ENCODE measurements around the gene C1orf116.

C1orf116 gene

GRCh38 chr1:207071426-207071825, 38.9 kb upstream of the C1orf116 start:
- no peak for DNase-seq (ENCODE audit: low read depth)
- TF ChIP-seq POLR2A (IDR thresholded peaks at IDR 0.05; ENCODE audit: extremely low read depth, insufficient read length): no peak
- no peak for TF ChIP-seq MYC (IDR thresholded peaks at IDR 0.05; ENCODE audit: low read depth, low read length)
- TF ChIP-seq MAX (IDR thresholded peaks at IDR 0.05; ENCODE audit: low read depth, low read length): no peak
- TF ChIP-seq, protein P1, sequence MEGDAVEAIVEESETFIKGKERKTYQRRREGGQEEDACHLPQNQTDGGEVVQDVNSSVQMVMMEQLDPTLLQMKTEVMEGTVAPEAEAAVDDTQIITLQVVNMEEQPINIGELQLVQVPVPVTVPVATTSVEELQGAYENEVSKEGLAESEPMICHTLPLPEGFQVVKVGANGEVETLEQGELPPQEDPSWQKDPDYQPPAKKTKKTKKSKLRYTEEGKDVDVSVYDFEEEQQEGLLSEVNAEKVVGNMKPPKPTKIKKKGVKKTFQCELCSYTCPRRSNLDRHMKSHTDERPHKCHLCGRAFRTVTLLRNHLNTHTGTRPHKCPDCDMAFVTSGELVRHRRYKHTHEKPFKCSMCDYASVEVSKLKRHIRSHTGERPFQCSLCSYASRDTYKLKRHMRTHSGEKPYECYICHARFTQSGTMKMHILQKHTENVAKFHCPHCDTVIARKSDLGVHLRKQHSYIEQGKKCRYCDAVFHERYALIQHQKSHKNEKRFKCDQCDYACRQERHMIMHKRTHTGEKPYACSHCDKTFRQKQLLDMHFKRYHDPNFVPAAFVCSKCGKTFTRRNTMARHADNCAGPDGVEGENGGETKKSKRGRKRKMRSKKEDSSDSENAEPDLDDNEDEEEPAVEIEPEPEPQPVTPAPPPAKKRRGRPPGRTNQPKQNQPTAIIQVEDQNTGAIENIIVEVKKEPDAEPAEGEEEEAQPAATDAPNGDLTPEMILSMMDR (IDR thresholded peaks at IDR 0.05; ENCODE audit: low read depth, low read length): no peak
- no peak overlapping the region for H3K4me3 ChIP-seq (ENCODE audit: low read depth, low read length)

- no peak overlapping the region for H3K4me3 ChIP-seq (ENCODE audit: low read depth, low read length)
- DNase-seq (ENCODE audit: low read depth): peak; percentile 86
- TF ChIP-seq, protein P1 (IDR thresholded peaks at IDR 0.05; ENCODE audit: low read depth, low read length): no peak
- no peak for TF ChIP-seq MYC (IDR thresholded peaks at IDR 0.05; ENCODE audit: low read depth, low read length)
- no peak for TF ChIP-seq POLR2A (IDR thresholded peaks at IDR 0.05; ENCODE audit: extremely low read depth, insufficient read length)
- no peak for TF ChIP-seq MAX (IDR thresholded peaks at IDR 0.05; ENCODE audit: low read depth, low read length)
Measured at GRCh38 chr1:207070811-207071210, 38.3 kb upstream of the C1orf116 start.

DNA sequence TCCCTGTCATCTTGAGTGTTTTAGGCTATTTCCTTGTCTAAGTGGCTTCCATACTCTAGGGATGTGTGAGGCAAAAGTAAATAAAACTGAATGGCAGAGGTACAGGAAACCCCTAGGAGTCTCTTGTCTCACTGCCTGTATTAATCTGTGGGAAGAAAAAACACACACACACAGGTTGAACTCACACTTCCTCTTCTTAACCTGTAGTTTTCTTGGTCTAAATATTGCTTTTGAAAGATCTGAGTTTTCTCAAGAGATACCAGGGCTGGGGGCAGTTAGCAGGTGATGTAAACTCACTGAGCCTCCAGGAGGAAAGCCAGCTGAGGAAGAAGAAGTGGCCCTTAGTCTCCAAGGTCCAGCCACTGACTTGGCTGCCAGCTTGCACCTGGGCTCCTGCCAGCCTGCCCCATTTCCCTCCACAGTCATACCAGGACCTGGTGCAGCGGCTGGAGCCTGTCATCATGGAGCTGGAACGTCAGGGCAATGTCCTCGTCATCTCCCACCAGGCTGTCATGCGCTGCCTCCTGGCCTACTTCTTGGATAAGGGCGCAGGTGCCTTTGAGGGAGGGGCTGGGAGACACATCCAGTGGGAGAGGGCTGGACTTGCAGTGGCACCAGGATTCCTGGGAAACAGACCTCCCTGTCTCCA, 37.4 kb upstream of the C1orf116 start:
- TF ChIP-seq MYC (IDR thresholded peaks at IDR 0.05; ENCODE audit: low read depth, low read length): no peak
- TF ChIP-seq MAX (IDR thresholded peaks at IDR 0.05; ENCODE audit: low read depth, low read length): no peak
- TF ChIP-seq, protein P1 (IDR thresholded peaks at IDR 0.05; ENCODE audit: low read depth, low read length): no peak
- TF ChIP-seq POLR2A (IDR thresholded peaks at IDR 0.05; ENCODE audit: extremely low read depth, insufficient read length): no peak
- H3K4me3 ChIP-seq (ENCODE audit: low read depth, low read length): no peak overlapping the region
- DNase-seq (ENCODE audit: low read depth): no peak

DNA sequence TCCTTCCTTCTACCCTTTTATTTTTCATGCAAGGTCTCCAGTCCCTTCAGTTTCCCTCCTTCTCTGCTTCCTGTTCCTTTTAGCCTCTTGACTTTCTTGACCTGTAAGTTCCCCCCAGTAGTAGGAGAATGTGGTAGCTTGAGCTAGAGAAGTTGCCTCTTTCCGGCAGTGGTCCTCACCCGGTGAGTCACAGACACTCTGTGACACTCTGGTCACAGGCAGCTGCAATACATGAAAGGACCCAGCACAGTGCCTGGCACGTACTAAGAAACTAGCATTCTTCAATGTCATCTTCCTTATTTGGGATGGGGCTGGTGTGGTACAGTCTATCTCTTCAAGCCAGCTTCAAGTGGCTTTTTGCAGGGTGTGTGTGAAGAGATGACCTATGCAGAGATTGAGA, 36.5 kb upstream of the C1orf116 start:
- no peak for DNase-seq (ENCODE audit: low read depth)
- H3K4me3 ChIP-seq (ENCODE audit: low read depth, low read length): no peak overlapping the region
- TF ChIP-seq, protein P1 (IDR thresholded peaks at IDR 0.05; ENCODE audit: low read depth, low read length): no peak
- TF ChIP-seq MAX (IDR thresholded peaks at IDR 0.05; ENCODE audit: low read depth, low read length) (no peak), POLR2A (IDR thresholded peaks at IDR 0.05; ENCODE audit: extremely low read depth, insufficient read length) (no peak), MYC (IDR thresholded peaks at IDR 0.05; ENCODE audit: low read depth, low read length) (no peak)

DNA sequence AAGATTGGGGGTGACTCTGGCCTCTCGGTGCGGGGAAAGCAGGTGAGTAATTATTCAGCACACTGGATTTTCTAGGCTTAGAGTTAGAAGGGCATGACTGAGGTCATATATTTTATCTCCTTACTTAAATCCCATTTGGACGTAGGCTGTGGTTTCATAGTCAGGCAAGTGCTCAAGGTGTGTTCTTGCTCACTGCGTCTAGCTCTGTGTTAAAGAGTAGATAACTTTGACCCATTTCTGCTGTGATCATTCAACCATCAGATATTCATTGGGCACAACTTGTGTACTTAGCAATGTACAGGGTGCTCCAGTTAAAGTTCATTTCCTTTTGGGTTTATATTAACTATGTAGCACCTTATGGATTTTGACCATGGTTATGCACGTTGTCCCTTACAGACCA, 35.1 kb upstream of the C1orf116 start:
- TF ChIP-seq MAX (IDR thresholded peaks at IDR 0.05; ENCODE audit: low read depth, low read length) (no peak), POLR2A (IDR thresholded peaks at IDR 0.05; ENCODE audit: extremely low read depth, insufficient read length) (no peak), MYC (IDR thresholded peaks at IDR 0.05; ENCODE audit: low read depth, low read length) (no peak)
- TF ChIP-seq, protein P1 (IDR thresholded peaks at IDR 0.05; ENCODE audit: low read depth, low read length): no peak
- no peak overlapping the region for H3K4me3 ChIP-seq (ENCODE audit: low read depth, low read length)
- DNase-seq (ENCODE audit: low read depth): no peak

Measured in NB4 (cell line).